ENCODE measurements around the gene CAPN10.

- TF ChIP-seq, protein P1, sequence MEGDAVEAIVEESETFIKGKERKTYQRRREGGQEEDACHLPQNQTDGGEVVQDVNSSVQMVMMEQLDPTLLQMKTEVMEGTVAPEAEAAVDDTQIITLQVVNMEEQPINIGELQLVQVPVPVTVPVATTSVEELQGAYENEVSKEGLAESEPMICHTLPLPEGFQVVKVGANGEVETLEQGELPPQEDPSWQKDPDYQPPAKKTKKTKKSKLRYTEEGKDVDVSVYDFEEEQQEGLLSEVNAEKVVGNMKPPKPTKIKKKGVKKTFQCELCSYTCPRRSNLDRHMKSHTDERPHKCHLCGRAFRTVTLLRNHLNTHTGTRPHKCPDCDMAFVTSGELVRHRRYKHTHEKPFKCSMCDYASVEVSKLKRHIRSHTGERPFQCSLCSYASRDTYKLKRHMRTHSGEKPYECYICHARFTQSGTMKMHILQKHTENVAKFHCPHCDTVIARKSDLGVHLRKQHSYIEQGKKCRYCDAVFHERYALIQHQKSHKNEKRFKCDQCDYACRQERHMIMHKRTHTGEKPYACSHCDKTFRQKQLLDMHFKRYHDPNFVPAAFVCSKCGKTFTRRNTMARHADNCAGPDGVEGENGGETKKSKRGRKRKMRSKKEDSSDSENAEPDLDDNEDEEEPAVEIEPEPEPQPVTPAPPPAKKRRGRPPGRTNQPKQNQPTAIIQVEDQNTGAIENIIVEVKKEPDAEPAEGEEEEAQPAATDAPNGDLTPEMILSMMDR (IDR thresholded peaks at IDR 0.05; ENCODE audit: insufficient read depth, low read length, poor library complexity, severe bottlenecking) = peak; percentile 52
- TF ChIP-seq EZH2phosphoT487 (conservative IDR thresholded peaks at IDR 0.05; ENCODE audit: low read length) = no peak
Measured at GRCh38 chr2:240556553-240557100, 29.9 kb upstream of the CAPN10 start.

Measured in SU-DHL-6 (cell line).